GM12892 (cell line): Measurements from ENCODE around the gene TAP1.
"Not testable (repeated sequence)": the region's sequence is repeated elsewhere in the genome, so short reads cannot be mapped to it uniquely, and the experiment has no call there.

ENCODE experiments used
- DNase-seq: peaks from one replicate; pipeline ENCODE4 v3.0.0; 2011; ENCODE audit not compliant: insufficient read length
- FAIRE-seq: peaks from 2 replicates; lab custom pipeline; 2011; peaks lifted over from hg19 to GRCh38; lab: Jason Lieb, UNC
- POLR2A ChIP-seq: IDR thresholded peaks from 2 replicates; pipeline ENCODE4 v1.6.1; 2011; ENCODE audit warnings: low read depth, low read length, control low read depth
- POLR2AphosphoS5 ChIP-seq: IDR thresholded peaks from 2 replicates; pipeline ENCODE4 v1.6.1; 2011; ENCODE audit warnings: low read depth, low read length, control low read depth
- TAF1 ChIP-seq: IDR thresholded peaks from 2 replicates; pipeline ENCODE4 v1.6.1; 2011; ENCODE audit warnings: low read depth, mild to moderate bottlenecking, control low read depth, low read length, borderline replicate concordance

Gene TAP1

GRCh38 chr6:32815996-32816395 is 37.5 kb downstream of the TAP1 start:
- TF ChIP-seq POLR2AphosphoS5 (0 out of 2 replicates have a peak, but pooled peaks have one; percentile 21), TAF1 (no peak), POLR2A (no peak)
- FAIRE-seq = no peak
- DNase-seq = no peak

DNA sequence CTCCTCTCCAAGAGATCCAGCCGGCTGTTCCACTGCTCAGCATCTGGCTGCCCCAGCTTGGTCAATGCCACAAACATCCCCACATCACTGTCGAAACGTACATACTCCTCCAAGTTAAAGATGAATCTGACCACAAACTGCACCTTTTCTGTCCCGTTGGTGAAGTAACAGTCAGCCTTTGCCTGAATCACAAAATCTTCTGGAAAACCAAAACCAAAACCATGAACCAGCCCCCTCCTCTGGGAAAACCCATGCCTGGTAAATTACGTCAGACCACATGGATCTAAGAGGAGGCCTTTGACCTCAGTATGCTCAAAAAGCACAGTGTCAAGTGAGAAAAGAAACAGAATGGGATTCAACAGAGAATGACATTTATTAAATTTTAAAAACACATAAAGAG is 38.4 kb downstream of the TAP1 start:
- FAIRE-seq (no peak), DNase-seq (no peak)
- TF ChIP-seq POLR2AphosphoS5 (no peak), POLR2A (no peak), TAF1 (no peak)

- TF ChIP-seq POLR2A = no peak
- no peak for TF ChIP-seq POLR2AphosphoS5
- TF ChIP-seq TAF1 = no peak
- DNase-seq (no peak), FAIRE-seq (no peak)
Measured at GRCh38 chr6:32814145-32814544, 39.4 kb downstream of the TAP1 start.

GRCh38 chr6:32809171-32809570 is 44.3 kb downstream of the TAP1 start:
- no peak for DNase-seq
- FAIRE-seq = no peak

GRCh38 chr6:32807020-32807580 is 46.4 kb downstream of the TAP1 start:
- DNase-seq (no peak), FAIRE-seq (no peak)
- TF ChIP-seq POLR2AphosphoS5 (0 out of 2 replicates have a peak, but pooled peaks have one; percentile 31), TAF1 (no peak)

More at GRCh38 chr6:32809171-32809570, 44.3 kb downstream of the TAP1 start:
- TF ChIP-seq TAF1 (no peak), POLR2AphosphoS5 (no peak), POLR2A (no peak)

DNA sequence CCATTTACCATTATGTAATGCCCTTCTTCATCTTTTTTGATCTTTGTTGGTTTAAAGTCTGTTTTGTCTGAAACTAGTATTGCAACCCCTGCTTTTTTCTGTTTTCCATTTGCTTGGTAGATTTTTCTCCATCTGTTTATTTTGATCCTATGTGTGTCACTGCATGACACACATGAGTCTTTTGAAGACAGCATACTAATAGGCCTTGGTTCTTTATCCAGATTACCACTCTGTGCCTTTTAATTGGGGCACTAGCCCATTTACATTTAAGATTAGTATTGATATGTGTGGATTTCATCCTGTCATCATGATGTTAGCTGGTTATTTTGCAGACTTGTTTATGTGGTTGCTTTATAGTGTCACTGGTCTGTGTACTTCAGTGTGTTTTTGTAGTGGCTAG is 48.1 kb downstream of the TAP1 start:
- not testable (repeated sequence) for FAIRE-seq, DNase-seq

- no peak for DNase-seq
- no peak for TF ChIP-seq TAF1
- no peak for TF ChIP-seq POLR2A
- no peak for TF ChIP-seq POLR2AphosphoS5
- FAIRE-seq = no peak
Measured at GRCh38 chr6:32803416-32803815, 50.1 kb downstream of the TAP1 start.

DNA sequence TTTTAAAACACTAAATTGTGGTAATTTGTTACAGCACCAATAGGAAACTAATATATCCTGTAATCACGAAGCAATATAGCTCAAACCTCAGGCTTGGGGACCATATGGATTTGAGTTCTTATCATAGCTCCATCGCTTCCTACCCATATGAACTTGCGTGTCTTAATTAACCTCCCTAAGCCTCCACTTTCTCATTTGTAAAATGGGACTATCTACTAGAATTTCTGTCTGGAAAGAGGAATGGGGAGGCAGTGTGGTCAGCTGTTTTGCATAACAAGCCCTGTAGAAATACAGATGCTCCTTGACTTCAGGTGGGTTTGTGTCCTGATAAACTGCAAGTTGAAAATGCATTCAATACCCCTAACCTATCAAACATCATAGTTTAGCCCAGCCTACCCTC is 53.8 kb downstream of the TAP1 start:
- TF ChIP-seq POLR2A (no peak), POLR2AphosphoS5 (no peak), TAF1 (no peak)
- FAIRE-seq = no peak

GRCh38 chr6:32799168-32799567 is 54.3 kb downstream of the TAP1 start:
- no peak for TF ChIP-seq POLR2AphosphoS5
- TF ChIP-seq TAF1 = no peak
- TF ChIP-seq POLR2A = no peak
- no peak for FAIRE-seq
- no peak for DNase-seq

More for the DNA sequence above, 53.8 kb downstream of the TAP1 start:
- no peak for DNase-seq

GRCh38 chr6:32796848-32797776 is 56.4 kb downstream of the TAP1 start:
- FAIRE-seq (peak; percentile 98), DNase-seq (no peak)
- TF ChIP-seq TAF1 = no peak
- no peak for TF ChIP-seq POLR2A
- TF ChIP-seq POLR2AphosphoS5 = no peak
